RKO (cell line): ENCODE results near the gene UBE2F.

Source experiments
- DNase-seq: peaks from one replicate; pipeline ENCODE4 v3.0.0-alpha.2; 2016; ENCODE audit warnings: low spot score

The UBE2F gene

DNA sequence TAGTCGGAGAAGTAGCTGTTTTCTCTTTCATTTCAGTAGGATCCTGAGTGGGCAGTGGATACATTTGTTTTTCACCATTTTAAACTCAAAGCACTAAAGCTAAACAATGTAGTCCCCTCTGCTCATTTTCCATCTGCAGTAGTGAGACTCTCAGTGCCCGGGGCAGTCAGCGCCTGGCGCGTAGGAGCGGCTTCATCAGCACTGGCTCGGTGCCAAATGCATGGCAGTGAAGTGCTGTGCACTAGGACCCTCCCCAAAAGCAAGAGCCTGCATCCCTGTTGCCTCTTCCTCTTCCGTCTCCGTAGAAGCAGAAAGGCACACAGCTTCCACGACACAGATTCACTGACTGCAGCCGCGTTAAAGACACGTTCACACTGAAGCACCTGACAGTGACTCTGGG lies 114.3 kb downstream of the UBE2F start:
- DNase-seq = no peak

GRCh38 chr2:238081561-238081960 lies 114.7 kb downstream of the UBE2F start:
- no peak for DNase-seq

GRCh38 chr2:238082151-238082550 lies 115.3 kb downstream of the UBE2F start:
- DNase-seq = no peak

GRCh38 chr2:238082827-238083226 lies 116.0 kb downstream of the UBE2F start:
- DNase-seq = no peak

- no peak for DNase-seq
Observed at GRCh38 chr2:238083919-238084318, 117.1 kb downstream of the UBE2F start.

DNA sequence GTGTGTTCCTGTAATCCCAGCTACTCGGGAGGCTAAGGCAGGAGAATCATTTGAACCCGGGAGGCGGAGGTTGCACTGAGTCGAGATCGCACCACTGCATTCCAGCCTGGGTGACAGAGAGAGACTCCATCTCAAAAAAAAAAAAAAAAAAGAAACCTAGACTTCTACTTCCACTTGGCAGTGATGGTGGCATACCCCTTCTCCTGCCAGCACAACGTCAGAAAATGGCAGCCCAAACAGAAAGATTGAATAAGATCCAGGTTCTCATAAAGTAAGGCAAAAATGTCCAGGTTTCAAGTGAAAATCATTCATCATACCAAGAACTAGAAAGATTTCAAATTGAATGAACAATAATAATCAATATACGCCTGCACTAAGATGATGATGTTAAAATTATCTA lies 117.9 kb downstream of the UBE2F start:
- DNase-seq = no peak

DNA sequence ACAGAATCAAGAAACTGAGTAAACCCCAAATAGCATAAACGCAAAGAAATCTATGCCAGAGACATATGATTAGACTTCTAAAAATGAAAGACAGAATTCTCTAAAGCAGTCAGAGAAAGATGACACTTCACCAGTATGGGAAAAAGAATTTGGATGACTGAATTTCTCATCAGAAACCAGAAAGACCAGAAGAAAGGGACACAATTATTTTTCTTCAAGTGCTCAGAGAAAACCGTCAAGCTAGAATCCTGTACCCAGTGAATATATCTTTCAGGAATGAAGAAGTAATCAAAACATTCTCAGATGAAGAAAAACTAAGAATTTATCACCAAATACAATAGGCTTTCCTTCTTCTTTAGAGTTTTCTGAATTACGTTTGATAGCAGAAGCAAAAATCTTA lies 119.1 kb downstream of the UBE2F start:
- no peak for DNase-seq

- no peak for DNase-seq
Observed at GRCh38 chr2:238087211-238087610, 120.4 kb downstream of the UBE2F start.

- DNase-seq = no peak
Observed at GRCh38 chr2:238090887-238091286, 124.1 kb downstream of the UBE2F start.

GRCh38 chr2:238091436-238092060 lies 124.7 kb downstream of the UBE2F start:
- no peak for DNase-seq
